NCI-H526 (cell line): Measurements from ENCODE around the gene CTDSPL.

Experiments
- DNase-seq, 2 experiments: peaks; one replicate each; lab custom pipeline; 2025; lab: John Stamatoyannopoulos, UW

The CTDSPL gene

DNA sequence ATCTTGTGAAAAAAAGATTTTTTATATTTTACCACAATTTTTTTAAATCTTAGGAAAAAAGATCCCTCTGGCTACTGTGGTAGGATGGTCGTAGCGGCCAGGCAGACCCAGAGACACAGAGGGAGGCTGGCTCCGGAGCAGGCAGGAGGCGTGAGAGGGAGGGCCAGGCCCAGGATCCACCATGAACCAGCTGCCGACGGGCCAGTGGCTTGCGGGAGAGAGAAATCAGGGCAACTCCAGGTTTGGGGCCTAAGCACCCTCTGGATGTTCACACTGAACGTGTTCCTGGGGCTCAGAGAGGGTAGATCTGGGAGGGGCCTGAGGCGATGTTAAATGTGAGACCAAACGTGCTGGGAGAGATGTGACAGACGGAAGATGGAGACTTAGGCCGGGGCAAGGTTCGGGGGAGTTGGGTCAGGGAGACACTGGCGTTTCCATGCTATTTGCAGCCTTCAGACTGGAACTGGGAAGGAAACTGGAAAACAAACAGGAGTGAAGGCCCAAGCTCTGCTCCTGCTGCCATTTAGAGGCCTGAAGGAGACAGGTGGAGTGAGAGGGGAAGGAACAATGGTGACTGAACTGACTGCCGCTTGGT, 127.3 kb downstream of the CTDSPL start:
- no peak for DNase-seq

DNA sequence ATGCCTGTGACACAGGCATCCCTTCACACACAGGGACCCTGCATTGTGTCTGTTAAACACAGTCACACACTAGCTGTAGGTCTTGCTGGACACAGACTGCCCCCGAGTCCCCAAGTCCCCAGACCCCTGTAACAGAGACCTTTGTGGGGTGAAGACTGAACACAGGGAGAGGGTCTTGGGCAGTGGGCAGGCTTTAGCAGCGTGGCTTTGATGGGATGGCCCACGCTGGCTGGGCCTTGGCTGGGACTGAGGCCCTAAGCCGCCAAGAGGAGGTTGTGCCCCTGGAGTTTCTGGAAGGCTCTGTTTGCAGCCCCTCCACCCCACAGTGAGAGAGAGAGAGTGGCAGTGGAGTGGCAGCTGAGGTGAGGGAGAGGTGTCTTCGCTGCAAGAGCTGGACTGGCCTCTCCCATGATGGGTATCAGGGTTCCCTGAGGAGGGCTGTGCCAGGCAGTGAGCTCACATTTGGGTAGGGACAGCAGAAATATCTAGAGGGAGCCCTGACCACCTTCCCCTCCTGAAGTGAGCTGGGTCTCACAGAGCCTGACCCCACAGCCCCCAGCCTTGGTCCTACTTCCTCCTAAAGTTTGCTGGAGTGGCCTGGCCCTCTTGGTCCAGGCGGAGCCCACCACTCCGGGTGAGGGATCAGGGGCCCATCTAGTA, 128.3 kb downstream of the CTDSPL start:
- no peak for DNase-seq

DNA sequence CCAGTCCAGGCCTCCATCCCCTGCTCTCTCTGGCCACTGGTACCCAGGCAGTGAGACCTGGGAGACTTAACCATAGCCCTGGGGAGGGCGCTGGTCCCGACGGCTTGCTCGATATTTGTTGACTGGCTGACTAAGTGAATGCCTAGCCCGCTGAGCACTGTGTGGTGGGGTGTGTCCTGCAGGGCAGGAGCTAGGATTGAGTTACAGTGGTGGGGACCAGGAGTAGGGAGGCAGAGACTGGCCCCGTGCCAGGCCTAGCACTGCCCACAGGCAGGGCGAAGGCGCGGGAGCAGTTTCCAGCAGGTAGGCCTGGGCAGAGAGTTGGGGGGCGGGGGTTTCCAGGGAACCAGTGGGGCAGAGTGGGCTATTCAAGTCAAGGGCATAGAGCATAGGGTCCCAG, 128.8 kb downstream of the CTDSPL start, which contains the start of gene VILL:
VILL (plus strand) TSS at position 260 of the 400 bp plus-strand sequence. CDS start 2,887 bp downstream, outside the sequence.
- no peak for DNase-seq

DNA sequence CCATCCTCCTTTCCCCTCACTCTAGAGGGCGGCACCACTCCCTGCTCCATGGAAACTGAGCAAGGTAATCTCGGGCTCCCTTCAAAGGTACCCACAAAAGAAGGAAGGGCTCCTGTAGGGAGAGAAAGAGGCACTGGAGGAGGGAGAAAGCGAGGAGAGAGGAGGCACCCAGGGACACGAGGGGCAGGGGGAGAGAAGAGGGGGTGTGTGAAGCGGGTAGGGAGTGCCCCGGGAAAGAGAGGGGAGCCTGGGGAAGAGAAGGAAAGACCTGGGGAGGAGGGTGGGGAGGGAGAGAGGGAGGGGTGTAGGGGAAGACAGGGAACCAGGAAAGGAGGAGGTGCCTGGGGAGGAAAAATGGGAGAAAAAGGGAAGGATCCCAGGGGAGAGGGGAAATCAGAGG, 129.4 kb downstream of the CTDSPL start:
- DNase-seq, result no peak

DNA sequence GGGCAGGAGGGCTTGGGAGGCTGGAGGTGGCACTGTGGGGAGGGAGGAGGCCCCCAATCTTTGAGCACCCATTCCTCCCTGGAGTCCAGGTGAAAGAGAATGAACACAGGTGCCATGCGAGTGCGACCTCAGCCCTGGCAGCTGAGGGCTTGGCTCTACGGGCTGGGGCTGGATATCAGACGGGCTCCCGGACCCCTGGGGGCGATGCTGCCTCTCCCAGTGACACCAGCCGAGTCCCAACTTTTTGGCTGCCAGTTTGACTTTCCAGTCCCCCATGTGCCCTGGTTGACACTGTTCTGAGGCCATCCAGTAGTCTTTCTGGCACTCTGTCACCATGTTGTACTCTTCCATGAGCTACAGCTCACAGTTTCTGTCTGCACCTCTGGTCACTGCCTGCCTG, 130.1 kb downstream of the CTDSPL start:
- DNase-seq, result no peak

DNA sequence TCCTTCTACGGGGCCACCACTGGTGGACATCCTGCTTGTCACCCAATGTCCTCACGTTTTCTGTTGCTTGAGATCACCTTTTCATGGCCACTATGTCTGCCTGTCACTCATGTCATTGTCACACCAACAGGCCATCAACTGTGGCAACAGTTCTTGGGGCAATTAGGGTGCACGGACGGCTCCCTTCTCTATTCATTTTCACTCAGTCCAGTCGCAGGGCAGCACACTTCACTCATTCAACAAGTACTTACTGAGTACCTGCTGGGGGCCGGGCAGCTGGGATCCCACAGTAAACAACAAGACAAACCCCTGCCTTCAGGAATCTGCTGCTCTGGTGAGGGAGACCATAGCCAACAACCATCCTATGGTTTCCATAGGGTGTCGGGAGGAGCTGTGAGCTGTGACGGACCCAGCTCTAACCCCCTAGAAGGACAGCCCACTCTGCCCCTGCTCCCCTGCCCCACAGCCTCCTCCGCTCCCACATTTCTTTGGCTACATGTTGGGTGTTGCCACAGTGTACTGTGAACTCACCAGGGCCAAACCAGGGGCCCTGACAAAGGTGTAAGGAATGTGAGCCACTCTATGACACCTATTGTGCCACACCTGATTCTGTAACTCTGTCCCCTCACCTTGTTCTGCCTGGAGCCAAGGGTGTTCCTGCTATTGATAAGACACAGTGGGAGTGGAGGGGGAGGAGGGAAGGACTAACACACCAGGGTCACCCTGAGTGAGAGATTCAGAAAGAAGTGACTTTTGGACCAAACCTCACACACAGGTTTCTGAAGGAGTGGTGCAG, 130.8 kb downstream of the CTDSPL start:
- no peak for DNase-seq

DNA sequence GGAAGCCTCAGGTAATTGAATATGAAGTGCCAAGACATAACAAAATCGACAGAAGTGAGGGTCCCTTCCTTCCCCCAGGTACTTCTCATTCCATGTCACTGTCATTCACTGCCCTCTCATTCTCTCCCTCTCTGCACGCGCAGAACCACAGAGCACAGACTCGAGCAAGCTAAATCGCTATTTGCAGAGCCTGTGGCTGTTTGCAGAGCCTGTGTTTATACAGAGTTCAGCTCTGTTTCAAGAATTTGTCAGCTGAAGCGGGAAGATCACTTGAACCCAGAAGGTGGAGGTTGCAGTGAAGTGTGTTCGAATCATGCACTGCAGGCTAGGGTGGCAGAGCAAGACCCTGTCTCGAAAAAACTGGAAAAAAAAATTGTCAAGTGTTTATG, 131.4 kb downstream of the CTDSPL start:
- DNase-seq, result no peak

DNA sequence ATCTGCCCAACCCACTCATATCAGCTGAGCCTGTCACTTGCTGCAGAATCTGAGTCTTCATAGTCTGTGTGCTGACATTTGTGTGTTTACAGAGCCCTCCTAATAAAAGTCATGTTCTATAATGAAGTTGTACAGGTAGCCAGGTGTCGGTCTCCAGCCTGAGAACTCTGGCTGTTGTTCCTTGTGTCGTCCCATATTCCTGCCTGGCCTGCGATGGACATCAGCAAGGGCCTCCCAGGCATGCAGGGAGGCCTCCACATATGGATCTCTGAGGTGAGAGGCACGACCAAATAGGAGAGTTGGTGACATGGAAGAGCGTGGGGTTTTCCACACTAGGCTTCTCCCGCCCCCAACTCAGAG, 131.8 kb downstream of the CTDSPL start:
- DNase-seq, result no peak

DNA sequence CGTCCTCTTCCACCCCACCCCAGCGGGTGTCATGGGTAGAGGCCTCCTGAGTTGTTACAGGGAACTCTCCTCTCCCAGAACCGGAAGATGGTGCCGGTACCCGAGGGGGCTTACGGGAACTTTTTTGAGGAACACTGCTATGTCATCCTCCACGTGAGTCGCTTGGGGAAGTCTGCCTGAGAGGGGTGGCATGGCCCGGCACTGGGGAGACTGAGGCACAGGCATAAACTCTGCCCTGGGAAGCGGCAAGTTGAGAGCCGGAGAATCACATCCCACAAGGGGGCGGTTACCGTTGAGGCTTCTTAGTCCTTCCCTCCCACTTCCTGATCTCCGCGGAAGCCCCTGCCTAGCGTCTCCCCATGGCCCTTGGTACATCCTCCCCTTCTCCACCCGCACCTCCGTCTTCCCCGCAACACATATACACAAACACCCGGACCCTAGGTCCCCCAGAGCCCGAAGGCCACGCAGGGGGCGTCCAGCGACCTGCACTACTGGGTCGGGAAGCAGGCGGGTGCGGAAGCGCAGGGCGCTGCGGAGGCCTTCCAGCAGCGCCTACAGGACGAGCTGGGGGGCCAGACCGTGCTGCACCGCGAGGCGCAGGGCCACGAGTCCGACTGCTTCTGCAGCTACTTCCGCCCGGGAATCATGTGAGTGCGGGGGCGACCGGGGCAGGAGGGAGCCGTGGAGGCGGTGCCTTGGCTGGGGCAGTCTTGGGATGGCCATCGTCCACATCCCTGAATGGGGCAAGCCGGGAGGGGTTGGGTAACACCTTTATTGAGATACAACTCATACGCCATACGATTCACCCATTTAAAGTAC, 132.3 kb downstream of the CTDSPL start:
- no peak for DNase-seq

DNA sequence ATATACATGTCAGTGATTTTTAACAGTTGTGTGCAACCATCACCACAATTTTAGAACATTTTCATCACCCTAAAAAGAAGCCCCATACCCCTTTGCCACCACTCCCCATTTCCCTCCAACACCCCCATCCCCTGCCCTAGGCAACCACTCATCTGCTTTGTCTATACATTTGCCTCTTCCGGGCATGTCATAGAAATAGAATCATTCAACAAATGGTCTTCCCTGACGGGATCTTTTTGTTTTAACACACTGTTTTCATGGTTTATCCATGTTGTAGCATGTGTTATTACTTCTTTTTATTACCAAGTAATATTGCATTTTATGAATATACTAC, 132.9 kb downstream of the CTDSPL start:
- DNase-seq, result no peak

DNA sequence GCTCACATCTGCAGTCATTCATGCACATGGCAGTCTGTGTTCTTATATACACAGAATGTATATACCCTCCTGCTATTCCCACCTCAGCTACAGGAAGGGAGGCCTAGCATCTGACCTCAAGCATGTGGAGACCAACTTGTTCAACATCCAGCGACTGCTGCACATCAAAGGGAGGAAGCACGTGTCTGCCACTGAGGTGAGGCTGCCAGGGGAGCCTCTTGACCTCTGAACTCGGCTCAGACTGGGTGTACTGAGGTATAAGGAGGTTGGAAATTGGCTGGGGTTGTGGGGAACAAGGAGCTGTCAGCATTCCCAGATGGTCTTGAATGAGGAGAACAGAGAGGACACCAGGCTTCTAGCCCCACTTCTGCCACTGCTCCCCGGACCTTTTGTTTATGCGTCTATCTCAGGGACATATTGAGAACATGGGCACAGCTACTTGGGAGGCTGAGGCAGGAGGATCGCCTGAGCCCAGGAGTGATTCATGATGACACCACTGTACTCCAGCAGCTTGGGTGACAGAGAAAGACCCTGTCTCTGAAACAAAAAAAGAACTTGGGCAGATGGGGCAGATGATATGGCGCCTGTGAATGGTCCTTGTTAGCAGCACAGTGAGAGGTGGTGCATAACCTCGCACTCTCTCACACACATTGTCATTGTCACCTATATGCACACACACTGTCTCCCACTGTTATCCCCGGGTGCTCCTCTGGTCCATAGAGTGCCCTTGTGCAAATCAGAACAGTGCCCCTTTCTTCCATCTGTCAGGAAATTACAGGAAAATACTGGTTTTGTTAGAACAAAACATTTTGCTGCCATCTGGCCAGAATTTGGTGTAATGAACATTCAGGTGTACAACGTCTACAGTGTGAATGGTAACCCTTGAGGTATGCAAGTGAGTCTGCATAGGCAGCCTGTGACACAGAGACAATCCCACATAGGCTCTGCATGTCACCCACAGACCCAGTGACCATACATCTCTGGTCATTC, 134.3 kb downstream of the CTDSPL start:
- no peak for DNase-seq

DNA sequence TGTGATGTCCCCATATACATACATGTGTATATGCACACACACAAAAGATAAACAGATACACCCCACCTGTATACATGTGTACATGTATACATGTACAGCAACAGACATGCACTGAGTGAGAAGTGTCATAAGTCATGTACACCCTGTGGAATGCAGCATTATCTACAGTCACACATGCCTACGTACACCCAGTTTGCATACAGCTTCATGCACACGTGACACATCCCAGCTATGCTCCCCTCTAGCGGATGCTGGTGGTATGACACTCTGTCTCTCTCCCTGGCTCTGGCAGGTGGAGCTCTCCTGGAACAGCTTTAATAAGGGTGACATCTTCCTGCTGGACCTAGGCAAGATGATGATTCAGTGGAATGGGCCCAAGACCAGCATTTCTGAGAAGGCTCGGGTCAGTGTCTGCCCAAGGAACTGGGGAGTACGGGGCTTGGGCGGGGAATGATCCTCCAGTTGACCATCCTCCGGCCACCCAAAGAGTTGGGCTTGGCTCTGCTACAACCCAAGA, 135.2 kb downstream of the CTDSPL start:
- peak; percentile 67 to 89 for DNase-seq

DNA sequence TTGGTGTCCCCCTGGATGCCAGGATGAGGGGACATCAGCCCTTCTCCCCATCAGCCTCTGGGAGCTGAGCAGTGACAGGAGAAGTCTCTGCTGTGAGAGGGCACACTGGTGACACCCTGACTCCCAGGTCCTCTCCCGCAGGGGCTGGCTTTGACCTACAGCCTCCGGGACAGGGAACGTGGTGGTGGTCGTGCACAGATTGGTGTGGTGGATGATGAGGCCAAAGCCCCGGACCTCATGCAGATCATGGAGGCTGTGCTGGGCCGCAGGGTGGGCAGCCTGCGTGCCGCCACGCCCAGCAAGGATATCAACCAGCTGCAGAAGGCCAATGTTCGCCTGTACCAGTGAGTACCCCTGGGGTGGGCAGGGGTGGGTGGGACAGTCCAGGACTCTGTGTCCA, 135.7 kb downstream of the CTDSPL start:
- DNase-seq, result no peak

DNA sequence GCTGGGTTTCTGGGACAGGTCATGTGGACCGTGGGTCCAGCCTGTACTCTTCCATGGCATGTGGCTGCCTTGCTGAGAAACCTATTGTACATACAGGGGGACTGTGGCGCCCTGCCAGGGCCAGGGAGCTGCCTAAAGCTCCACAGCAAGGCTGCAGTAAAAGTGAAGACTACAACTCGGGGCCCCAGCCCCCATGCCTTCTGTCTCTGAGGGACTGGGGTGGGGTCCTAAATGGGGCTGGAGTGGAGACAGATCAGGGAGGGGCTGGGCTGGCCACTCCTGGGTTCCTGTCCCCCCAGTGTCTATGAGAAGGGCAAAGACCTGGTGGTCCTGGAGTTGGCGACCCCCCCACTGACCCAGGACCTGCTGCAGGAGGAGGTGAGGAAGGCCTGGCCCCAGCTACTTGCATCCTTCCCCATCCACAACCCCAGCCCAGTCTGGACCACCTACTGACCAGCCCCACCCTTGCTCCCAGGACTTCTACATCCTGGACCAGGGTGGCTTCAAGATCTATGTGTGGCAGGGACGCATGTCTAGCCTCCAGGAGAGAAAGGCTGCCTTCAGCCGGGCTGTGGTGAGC, 136.2 kb downstream of the CTDSPL start:
- no peak for DNase-seq

DNA sequence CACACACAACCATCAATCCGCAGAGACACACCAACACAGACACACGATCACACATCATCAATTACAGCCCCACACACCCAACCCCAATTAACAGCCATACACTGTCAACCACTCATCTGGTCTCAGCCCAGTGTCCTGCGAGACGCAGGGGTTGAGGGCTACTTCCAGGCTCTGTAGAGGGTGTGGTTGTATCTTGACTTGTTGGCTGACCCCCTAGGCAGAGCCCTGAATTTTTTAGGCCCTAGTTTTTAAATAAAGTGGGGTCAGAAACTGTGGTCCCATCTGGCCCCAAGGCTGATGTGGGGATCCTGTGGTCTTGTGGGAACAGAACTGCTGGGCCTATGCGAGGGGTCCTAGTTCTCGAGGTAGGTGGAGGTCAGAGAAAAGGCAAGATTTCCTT, 138.2 kb downstream of the CTDSPL start:
- DNase-seq, result no peak

DNA sequence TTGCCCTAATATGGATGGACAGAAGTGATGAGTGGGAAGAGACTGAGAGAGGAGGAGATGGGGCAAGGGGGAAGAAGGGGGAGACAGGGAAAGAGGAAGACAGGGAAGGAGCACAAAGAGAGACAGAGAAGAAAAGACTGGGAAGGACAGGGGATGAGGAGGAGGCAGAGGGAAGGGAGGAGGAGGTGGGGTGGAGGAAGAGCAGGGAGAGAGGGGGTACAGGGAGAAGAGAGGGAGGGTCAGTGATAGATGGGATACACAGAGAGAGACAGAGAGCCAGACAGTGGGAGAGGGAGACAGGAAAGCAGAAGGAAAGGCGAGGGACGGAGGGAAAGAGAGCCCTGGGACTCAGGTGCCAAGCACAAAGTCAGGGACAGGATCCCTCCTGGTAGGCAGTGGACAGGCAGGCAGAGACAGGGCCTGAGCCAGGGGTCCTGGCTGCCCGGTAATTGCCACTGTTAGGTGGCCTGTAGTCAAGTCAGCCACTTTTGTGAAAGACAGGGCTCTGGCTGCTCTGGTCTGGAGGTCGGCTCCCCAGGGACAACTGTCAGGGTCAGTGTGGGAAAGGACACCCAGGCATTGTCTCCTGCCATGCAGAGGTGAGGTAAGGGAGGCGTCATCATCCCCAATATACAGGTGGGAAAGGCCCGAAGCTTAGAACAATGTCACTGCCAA, 138.7 kb downstream of the CTDSPL start:
- DNase-seq, result no peak

DNA sequence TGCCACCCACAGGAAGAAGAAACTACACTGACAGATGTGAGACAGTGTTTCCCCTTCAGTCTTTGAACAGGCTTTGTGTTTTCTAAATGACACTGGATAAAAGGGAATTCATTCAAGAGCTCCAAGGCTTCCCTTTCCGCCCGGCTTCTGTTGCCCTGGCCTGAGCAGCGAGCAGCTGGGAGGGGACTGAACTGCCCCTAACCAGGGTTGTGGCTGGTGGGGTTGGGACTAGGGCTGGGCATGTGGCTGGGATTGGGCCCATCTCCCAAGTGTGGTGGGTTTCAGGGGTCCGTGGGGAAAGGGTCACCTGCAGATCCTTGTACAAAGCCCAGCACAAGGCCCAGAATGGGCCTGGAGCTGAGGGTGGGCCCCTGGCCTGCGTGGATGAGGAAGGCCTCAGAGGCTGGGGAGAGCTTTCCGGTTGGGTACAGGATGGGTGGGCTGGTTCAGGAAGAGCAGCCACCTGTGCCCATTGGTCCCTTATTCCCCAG, 139.3 kb downstream of the CTDSPL start:
- no peak for DNase-seq

DNA sequence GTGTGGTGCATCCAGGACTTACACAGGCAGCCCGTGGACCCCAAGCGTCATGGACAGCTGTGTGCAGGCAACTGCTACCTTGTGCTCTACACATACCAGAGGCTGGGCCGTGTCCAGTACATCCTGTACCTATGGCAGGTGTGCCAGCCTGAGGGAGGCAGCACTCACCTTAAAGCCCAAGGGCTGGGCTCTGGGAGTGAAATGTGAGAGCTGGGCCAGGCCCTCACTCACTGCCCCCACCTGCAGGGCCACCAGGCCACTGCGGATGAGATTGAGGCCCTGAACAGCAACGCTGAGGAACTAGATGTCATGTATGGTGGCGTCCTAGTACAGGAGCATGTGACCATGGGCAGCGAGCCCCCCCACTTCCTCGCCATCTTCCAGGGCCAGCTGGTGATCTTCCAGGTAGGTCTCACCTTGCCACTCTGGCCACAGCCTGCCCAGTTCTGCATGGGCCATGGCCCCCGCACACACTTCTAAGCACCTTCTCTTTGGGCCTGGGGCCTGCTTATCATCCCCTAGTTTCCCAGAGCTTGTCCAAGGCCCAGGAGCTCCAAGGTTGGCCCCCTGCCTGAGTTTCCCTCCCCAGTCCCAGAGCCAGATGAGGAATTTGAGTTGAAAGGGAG, 139.9 kb downstream of the CTDSPL start:
- peak in 1 of 2 experiments; percentile 51 for DNase-seq

DNA sequence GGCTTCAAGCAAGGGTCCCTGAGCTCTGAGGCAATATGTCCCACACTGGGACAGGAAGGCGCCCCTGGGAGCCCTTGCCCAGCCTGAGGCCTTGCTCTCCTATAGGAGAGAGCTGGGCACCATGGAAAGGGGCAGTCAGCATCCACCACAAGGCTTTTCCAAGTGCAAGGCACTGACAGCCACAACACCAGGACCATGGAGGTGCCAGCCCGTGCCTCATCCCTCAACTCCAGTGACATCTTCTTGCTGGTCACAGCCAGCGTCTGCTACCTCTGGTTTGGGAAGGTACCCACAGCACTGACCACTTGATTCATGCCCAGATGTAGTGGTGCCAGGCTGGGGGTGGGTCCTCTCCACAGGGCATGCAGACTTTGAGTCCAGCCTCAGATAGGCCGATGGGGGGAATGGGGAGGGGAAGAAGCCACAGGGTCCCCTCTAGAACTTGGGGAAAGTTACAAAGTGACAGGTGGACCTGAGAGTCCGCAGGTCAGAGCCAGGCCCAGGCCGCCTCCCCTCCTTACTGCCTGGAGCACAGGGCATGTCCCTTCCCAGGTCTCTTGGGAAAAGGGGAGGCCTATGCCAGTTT, 140.7 kb downstream of the CTDSPL start:
- no peak for DNase-seq
